Stimulated activated CD4-positive, alpha-beta T cell treated with anti-CD3 and anti-CD28 coated beads, Interleukin-2, amount 100 ng/mL, for 48 hours (primary cell): ENCODE data around the gene GPR161.
A peak's percentile ranks its signal among the peaks of the same experiment; 100 is the strongest.
"Not testable (repeated sequence)": the region's sequence is repeated elsewhere in the genome, so short reads cannot be mapped to it uniquely, and the experiment has no call there.

Experiments
- DNase-seq, 2 donors: peaks; one replicate each; pipeline ENCODE4 v3.0.0-alpha.2; 2020

Gene GPR161

GRCh38 chr1:168084396-168085231 is 52.1 kb downstream of the GPR161 start:
- peak; percentile 60 to 70 for DNase-seq

GRCh38 chr1:168083456-168084325 is 53.0 kb downstream of the GPR161 start:
- DNase-seq, result no peak

- DNase-seq, result peak; percentile 61 to 72
These were observed 54.5 kb downstream of the GPR161 start for GRCh38 chr1:168082008-168082876.

- DNase-seq, result no peak
These were observed 55.2 kb downstream of the GPR161 start for GRCh38 chr1:168081373-168082007.

- no peak for DNase-seq
These were observed 57.0 kb downstream of the GPR161 start for GRCh38 chr1:168079761-168080160.

- DNase-seq, result no peak
These were observed 67.3 kb downstream of the GPR161 start for GRCh38 chr1:168069384-168069783.

- DNase-seq, result no peak
These were observed 71.2 kb downstream of the GPR161 start for GRCh38 chr1:168065506-168065905.

- no peak for DNase-seq
These were observed 72.5 kb downstream of the GPR161 start for GRCh38 chr1:168064216-168064615.

GRCh38 chr1:168057921-168058320 is 78.8 kb downstream of the GPR161 start:
- DNase-seq, result no peak

GRCh38 chr1:168057355-168057754 is 79.4 kb downstream of the GPR161 start:
- DNase-seq, result no peak

GRCh38 chr1:168056152-168056551 is 80.6 kb downstream of the GPR161 start:
- not testable (repeated sequence) for DNase-seq

GRCh38 chr1:168054117-168054516 is 82.6 kb downstream of the GPR161 start:
- no peak for DNase-seq

- no peak for DNase-seq
These were observed 83.0 kb downstream of the GPR161 start for GRCh38 chr1:168053681-168054080.

GRCh38 chr1:168050880-168051279 is 85.8 kb downstream of the GPR161 start:
- DNase-seq, result no peak

- no peak for DNase-seq
These were observed 86.4 kb downstream of the GPR161 start for GRCh38 chr1:168050307-168050706.

- no peak for DNase-seq
These were observed 91.4 kb downstream of the GPR161 start for GRCh38 chr1:168045311-168045710.

- DNase-seq, result no peak
These were observed 94.4 kb downstream of the GPR161 start for GRCh38 chr1:168042362-168042761.

- DNase-seq, result no peak
These were observed 101.4 kb downstream of the GPR161 start for GRCh38 chr1:168035345-168035744.

- no peak for DNase-seq
These were observed 104.7 kb downstream of the GPR161 start for GRCh38 chr1:168032029-168032428.

GRCh38 chr1:168031627-168032026 is 105.1 kb downstream of the GPR161 start:
- no peak for DNase-seq

GRCh38 chr1:168031198-168031597 is 105.5 kb downstream of the GPR161 start:
- DNase-seq, result no peak
